Measurements from ENCODE around the gene GIMAP5.

Gene GIMAP5

DNA sequence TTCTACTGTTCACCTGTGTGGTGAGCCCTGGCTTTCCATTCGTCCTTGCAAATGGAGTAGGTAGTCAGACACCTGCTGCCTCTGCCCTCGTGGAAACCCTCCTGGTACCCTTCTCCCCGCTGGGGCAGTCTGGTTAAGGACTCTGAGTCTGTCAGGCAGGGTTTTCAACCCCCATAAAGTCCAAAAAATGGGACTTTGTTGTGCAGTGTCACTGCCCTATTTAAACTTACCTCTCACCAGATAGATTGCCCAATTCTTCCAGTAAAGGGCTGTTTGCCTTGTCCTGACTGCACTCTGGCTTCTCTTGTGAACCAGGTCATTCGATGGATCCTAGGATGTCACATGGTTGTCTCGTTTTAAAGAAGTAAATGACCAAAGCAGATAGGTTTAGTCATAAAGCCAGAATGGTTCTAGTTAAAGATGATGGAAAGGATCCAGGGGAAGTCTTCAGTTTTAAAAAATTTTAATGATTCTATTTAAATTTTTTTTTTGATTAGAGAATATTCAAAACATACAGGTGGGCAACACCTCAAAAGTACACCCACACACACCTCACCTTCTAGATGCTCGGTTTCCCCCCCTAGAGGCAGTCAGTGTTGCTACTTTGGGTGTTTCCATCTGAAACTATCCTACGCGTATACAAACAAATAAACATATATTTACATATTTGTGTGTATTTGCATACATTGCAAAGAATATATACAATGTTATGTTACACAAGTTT, 41.0 kb downstream of the GIMAP5 start:
- DNase-seq = no peak

DNA sequence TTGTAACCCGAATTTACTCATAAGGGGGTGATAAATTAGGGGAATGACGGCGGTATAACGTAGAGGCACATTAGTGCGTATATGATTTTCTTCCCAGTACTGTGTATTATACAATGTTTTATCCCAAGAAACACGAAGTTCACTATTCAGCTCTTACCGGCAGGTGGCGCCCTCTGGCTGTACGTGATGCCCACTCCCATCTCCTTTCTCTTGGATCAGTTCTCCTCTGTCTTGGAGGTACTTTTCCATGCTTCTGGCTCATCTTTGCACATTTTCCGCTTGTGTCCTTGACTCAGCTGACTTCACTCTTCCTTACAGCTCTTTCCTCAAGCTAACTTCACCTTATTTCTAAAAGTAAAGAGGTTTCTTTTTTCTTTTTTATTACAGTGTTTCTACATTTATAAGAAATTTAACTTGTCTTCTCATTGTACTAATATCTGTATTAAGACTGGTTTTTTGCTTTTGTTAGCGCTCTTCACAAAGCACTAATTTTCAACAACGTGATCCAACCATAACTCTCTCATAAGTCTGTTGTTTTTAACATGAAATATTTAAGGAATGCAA, 41.6 kb downstream of the GIMAP5 start:
- peak; percentile 76 for DNase-seq

DNA sequence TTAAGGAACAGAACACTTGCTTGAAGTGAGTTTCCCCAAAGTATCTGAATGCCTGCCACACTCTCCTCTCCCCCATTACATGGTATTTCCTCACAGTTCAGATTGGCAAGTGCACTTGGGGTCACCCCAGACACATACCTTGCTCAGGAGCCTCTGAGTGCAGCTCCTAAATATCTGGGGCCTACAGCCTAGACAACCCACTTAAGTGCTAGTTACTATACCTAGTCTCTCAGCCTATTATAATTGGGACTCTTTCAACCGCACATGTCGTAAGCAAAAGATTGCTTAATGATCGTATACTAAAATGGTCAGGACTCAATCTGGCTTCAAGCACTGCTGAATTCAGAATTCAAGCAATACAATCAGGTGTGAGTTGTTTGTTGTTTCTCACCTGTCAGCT, 43.1 kb downstream of the GIMAP5 start:
- DNase-seq = no peak

DNA sequence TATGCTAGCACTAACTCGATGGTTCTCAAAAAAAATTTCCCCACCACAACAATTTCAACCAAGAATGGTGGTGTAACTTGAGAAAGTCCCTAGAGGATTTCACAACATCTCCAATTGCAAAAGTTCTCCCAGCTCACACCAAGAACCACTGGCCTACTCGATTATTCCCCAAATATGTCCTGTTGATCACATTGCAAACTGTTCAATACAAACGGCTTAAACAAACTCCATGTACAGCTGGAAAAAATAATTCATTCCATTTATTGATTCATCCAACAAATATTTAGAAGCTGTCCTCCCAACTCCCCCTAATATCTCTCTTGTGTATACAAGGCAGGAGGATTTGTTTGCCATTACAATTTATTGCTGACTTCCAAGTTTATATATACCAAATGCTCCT, 43.9 kb downstream of the GIMAP5 start:
- DNase-seq = no peak

DNA sequence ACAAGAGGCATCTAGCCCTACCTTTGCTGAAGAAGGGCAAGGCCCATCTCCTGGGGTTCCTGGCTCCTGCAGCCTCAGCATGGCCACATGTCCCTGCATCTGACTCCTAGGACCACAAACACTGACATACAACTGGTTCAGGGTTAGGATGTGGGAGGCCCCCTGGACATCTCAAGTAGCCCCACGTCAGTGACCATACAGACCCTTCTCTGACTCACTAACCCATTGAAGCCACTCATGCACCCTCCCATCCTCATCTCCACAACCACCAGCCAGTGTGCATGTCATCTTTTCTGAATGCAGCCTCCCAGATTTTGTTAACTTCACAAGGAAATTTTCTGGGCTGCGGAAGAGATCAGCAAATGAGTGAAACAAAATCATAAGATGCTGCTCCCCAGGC, 44.7 kb downstream of the GIMAP5 start:
- no peak for DNase-seq

DNA sequence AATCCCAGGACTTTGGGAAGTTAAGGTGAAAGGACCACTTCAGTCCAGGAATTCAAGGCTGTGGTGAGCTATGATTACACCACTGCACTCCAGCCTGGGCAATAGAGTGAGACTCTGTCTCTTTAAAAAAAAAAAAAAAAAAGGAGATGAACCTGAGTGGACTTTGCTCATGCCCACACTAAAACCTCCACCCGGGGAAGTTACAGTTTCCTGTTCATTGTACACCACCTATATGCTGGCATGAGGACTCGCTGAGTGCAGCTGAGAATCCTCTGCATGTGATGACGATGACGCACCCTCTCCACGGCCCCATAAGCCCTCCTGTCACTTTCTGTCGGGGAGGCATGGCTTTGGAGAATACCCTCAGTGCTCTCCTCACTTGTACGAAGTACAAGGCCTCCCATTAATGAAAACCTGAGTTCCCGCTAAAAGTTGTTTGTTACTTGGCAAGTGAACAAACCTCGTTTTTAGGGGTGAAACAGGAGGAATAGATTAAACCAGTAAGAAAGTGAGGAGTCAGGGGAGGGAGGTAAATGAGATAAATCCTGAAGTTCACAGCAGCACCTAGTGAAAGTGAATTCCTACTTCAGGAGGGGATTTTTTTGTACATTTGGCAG, 47.0 kb downstream of the GIMAP5 start:
- no peak for DNase-seq

DNA sequence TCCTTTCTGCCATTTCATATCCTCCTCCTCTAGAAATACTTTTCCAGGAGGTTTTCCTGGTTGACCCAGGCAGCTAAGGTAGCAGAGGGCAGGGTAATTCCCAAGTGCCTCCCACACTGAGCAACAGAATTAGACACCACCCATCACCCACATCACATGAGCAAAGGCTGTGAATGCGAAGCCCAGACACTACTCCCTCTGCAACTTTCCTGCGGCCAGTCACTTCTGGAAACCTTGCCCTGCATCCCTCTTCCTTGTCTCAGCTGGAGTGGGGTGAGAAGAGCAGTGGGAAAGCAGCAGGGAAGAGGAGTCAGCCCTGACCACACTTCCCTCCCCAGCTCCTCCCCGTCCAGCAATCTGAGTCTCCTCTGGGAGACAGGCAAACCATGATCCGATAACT, 47.7 kb downstream of the GIMAP5 start:
- no peak for DNase-seq

DNA sequence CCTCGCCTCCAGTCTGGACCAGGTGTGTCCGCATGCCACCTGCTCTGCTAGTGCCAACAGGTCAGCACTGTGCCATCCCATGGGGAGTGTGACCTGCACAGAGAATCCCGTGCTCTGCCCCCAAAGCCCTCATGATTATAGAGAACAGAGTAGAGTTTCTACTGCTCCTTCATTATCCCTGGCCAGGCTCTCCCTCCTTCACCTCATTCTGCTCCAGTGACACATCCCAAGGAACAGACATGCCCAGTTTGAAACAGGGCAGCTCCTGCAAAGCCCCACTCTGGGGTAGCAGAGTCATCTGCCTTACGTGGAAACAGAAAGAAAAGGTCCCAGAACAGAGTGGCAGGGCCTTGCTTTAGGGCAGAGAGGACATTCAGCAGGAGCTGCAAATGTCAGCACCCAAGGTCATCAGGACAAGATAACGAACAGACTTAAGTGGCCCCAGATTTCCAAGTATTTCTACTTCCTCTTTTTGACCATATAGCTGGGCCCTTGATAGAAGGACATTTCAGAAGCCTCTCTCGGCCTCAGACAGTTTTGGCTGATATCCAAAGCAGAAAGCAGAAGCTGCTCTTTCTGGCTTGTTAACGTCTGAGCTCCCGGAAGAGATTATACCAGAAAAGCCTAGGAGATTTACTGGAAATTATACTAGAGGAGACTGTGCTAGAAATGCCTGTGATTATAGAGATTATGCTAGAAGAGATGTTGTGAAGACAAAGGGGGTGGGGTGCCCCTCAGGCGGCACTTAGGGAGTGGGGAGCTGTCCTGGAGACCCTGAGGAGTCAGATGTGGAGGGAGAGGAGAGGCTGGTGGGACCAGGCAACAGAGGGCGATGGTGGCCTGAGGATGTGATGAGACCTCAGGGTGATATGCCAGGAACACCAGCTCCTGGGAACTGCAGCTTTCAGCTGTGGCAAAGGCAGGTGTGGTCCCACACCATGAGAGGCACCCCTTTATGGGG, 50.4 kb downstream of the GIMAP5 start:
- DNase-seq = no peak

DNA sequence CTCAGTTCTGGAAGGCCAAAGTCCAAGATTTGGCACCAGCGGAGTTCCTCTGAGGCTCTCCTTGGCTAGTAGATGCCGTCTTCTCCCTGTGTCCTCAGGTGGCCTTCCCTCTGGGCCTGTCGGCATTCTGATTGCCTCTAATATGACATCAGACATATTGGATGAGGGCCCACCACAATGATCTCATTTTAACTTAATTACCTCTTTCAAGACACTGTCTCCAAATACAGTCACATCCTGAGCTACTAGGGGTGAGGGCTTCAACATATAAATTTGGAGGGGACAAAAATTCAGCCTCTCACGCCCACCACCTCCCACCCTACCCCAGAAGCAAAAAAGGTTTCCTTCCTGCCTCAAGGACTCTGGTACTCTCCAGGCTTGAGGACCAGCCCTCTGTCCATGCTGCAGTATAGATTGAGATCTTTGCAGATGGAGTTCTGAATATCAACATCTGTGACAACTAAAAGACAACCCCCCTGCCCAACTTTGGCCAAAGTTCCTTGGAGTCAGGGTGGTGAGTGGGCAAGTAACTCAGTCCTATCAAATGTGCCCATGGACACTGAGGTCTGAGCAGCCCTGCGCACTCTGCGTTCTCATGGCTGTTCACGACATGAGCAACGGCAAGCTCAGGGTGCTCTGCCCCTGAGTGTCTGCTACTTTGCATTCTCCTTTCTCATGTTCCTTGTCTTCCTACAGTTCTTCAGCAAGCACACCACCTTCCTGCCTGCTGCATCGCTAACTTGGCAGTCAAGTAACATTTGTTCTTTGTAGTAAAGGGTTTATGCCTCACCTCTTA, 51.5 kb downstream of the GIMAP5 start:
- no peak for DNase-seq

DNA sequence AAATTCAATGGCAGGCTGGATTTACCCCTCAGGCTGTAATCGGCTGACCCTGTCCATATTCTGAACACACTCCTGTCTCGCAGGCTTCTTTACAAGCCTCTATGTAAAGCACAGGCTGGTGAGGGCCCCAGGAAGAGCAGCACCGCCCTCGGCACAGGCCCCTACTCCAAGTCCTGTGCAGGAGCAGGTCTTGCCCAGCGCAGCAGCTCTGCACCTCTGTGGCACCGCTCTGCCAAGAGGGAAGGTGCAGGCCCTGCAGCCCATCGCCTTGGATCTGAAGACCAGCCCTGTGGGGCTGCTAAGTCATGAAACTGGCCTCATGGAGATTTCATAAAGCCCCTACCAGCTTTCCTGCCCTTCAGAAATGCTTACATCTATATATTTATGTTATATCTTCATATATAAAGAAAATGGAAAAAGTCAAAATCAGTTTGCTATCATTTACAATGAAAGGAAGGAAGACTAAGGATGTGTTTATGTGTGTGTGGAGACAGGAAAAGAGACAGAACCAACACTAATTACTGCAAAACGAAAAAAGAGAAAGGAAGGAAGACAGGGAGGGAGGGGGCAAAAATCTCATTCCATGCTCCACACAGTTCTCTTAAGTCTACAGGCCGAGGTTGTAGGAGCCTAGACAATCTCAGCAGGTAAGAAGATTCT, 53.3 kb downstream of the GIMAP5 start:
- DNase-seq = no peak

DNA sequence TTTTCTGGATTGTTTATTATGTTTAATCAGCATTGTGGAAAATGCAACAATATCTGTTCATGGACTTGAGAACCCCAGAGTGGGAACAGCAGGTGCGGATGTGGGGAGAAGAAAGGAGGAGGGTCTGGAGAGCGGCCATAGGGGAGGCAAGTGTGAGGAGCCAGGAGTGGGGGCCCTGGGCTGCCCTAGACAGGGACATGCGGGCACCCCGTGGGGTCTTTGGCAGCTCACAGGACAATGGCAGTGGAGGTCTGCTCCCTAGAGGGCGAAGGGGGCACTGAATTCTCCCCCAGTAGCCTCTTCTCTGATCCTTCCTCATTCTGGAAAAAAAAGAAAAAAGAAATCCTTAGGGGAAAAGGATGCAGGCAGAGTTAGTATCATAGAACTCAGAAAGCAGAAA, 54.1 kb downstream of the GIMAP5 start:
- no peak for DNase-seq

DNA sequence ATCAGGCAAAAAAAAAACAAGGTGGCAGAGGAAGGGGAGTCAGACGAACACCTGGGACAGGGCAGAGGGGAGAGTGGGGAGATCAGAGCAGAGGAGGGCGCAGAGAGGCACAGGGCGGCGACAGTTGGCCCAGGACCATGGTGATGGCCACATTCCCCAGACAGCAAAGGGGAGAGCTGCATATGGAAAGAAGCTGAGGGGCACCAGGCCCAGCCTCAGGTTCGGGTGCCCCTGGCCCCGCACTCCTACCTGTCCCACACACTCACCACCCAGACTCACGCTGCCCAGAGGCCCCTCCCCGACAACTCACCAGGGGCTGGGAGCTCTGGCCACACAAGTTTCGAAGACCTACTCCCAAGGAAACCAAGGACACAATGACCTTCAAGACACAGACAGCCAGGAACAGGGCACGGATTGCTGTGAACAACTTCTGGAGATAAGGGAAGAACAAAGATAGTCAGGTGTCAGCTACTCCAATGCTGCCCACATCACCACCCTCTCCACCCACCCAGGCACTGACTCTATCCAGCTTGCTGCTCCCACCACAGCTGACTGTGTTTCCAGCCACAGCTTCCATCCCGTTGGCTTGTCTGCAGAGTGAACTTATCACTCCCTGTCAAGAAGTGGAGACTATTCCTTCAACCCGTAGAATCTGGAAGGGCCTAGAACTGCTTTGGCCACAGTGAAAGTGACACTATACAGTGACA, 54.7 kb downstream of the GIMAP5 start:
- no peak for DNase-seq
